Measurements from ENCODE around the gene CAPSL. TPM values are rescaled to one million over a fixed set of nuclear protein-coding genes. Genes with fewer than 3 reads are reported as not detected.

Gene CAPSL
- total RNA-seq, 1 donor from 2014 or later: not detected

- Mint-ChIP-seq H3K27me3 (ENCODE audit: low read depth) (no peaks in the 10 kb centered on the region), H3K9me3 (no peaks in the 10 kb centered on the region), H3K27ac (ENCODE audit: unreplicated experiment) (no peak overlapping the region), H3K4me1 (peaks cover 7% of the 10 kb centered on the region), H3K36me3 (ENCODE audit: low read depth) (no peaks in the 10 kb centered on the region), H3K4me3 (no peak overlapping the region)
- no peak for TF ChIP-seq CTCF (conservative IDR thresholded peaks at IDR 0.05)
- no peak for DNase-seq (ENCODE audit: low read depth, low spot score)
Measured at GRCh38 chr5:35879649-35880048, 58.8 kb downstream of the CAPSL start.

GRCh38 chr5:35879096-35879495 lies 59.3 kb downstream of the CAPSL start:
- Mint-ChIP-seq H3K4me1 (peaks cover 3% of the 10 kb centered on the region), H3K4me3 (no peak overlapping the region), H3K27ac (ENCODE audit: unreplicated experiment) (no peak overlapping the region), H3K27me3 (ENCODE audit: low read depth) (no peaks in the 10 kb centered on the region), H3K36me3 (ENCODE audit: low read depth) (no peaks in the 10 kb centered on the region), H3K9me3 (no peaks in the 10 kb centered on the region)
- DNase-seq (ENCODE audit: low read depth, low spot score): no peak
- TF ChIP-seq CTCF (conservative IDR thresholded peaks at IDR 0.05): no peak

- peaks cover under 1% of the 10 kb centered on the region for H3K9me3 Mint-ChIP-seq
- H3K4me1 Mint-ChIP-seq: no peaks in the 10 kb centered on the region
- DNase-seq (ENCODE audit: low read depth, low spot score): no peak
- no peak for TF ChIP-seq CTCF (conservative IDR thresholded peaks at IDR 0.05)
- no peak overlapping the region for H3K4me3 Mint-ChIP-seq
- H3K27me3 Mint-ChIP-seq (ENCODE audit: low read depth): no peaks in the 10 kb centered on the region
- no peak overlapping the region for H3K27ac Mint-ChIP-seq (ENCODE audit: unreplicated experiment)
- H3K36me3 Mint-ChIP-seq (ENCODE audit: low read depth): no peaks in the 10 kb centered on the region
Measured at GRCh38 chr5:35878079-35878478, 60.3 kb downstream of the CAPSL start.

DNA sequence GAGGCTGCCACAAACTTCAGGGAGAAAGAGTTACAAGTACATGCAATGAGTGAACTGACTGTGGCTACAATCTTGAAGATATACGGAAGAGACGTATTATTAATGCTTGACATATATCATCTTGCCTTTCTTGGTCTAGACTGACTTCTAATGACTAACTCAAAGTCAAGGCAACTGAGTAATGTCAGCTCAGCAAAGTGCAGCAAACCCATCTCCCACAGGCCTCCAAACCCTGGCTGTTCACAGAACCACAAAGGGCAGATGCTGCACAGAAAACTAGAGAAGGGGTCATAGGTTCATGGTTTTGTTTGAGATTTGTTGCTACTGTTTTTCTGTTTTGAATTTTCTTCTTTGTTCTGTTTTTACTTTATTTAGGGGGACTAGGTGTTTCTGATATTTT lies 60.8 kb downstream of the CAPSL start:
- DNase-seq (ENCODE audit: low read depth, low spot score): no peak
- peaks cover 2% of the 10 kb centered on the region for H3K9me3 Mint-ChIP-seq
- no peaks in the 10 kb centered on the region for H3K36me3 Mint-ChIP-seq (ENCODE audit: low read depth)
- no peak overlapping the region for H3K27ac Mint-ChIP-seq (ENCODE audit: unreplicated experiment)
- no peak for TF ChIP-seq CTCF (conservative IDR thresholded peaks at IDR 0.05)
- H3K4me1 Mint-ChIP-seq: no peaks in the 10 kb centered on the region
- H3K4me3 Mint-ChIP-seq: no peak overlapping the region
- no peaks in the 10 kb centered on the region for H3K27me3 Mint-ChIP-seq (ENCODE audit: low read depth)

GRCh38 chr5:35876922-35877321 lies 61.5 kb downstream of the CAPSL start:
- peaks cover 2% of the 10 kb centered on the region for H3K9me3 Mint-ChIP-seq
- no peak for DNase-seq (ENCODE audit: low read depth, low spot score)
- no peaks in the 10 kb centered on the region for H3K36me3 Mint-ChIP-seq (ENCODE audit: low read depth)
- no peak for TF ChIP-seq CTCF (conservative IDR thresholded peaks at IDR 0.05)
- H3K4me1 Mint-ChIP-seq: no peaks in the 10 kb centered on the region
- no peaks in the 10 kb centered on the region for H3K27me3 Mint-ChIP-seq (ENCODE audit: low read depth)
- H3K4me3 Mint-ChIP-seq: no peak overlapping the region
- no peak overlapping the region for H3K27ac Mint-ChIP-seq (ENCODE audit: unreplicated experiment)

GRCh38 chr5:35876454-35876853 lies 62.0 kb downstream of the CAPSL start:
- Mint-ChIP-seq H3K36me3 (ENCODE audit: low read depth) (no peaks in the 10 kb centered on the region), H3K4me3 (no peak overlapping the region)

More at GRCh38 chr5:35876454-35876853, 62.0 kb downstream of the CAPSL start:
- no peak for TF ChIP-seq CTCF (conservative IDR thresholded peaks at IDR 0.05)
- no peak for DNase-seq (ENCODE audit: low read depth, low spot score)
- Mint-ChIP-seq H3K9me3 (peaks cover 5% of the 10 kb centered on the region), H3K27ac (ENCODE audit: unreplicated experiment) (no peak overlapping the region), H3K4me1 (no peaks in the 10 kb centered on the region), H3K27me3 (ENCODE audit: low read depth) (no peaks in the 10 kb centered on the region)

All from neural crest cell (in vitro differentiated cells).